Measurements from ENCODE around the gene PIP5K1C.
A peak's percentile ranks its signal among the peaks of the same experiment; 100 is the strongest.

Gene PIP5K1C

GRCh38 chr19:3608079-3608641, 92.1 kb downstream of the PIP5K1C start:
- no peak for DNase-seq

GRCh38 chr19:3607303-3608078, 92.8 kb downstream of the PIP5K1C start:
- DNase-seq, result no peak

GRCh38 chr19:3606690-3607289, 93.5 kb downstream of the PIP5K1C start, which contains the start of gene TBXA2R:
TBXA2R (minus strand) TSS chr19:3606875; CDS start chr19:3600634, 6,241 bp downstream.
- DNase-seq, result peak in 3 of 4 experiments; percentile 14 to 23 (median 21)

GRCh38 chr19:3606174-3606689, 94.0 kb downstream of the PIP5K1C start:
- no peak for DNase-seq

GRCh38 chr19:3605770-3606169, 94.5 kb downstream of the PIP5K1C start:
- DNase-seq, result no peak

GRCh38 chr19:3605361-3605760, 94.9 kb downstream of the PIP5K1C start:
- DNase-seq, result no peak

GRCh38 chr19:3604987-3605343, 95.3 kb downstream of the PIP5K1C start:
- DNase-seq, result no peak

GRCh38 chr19:3604227-3604986, 95.9 kb downstream of the PIP5K1C start:
- DNase-seq, result no peak

GRCh38 chr19:3603121-3603811, 97.0 kb downstream of the PIP5K1C start:
- no peak for DNase-seq

GRCh38 chr19:3601021-3601420, 99.2 kb downstream of the PIP5K1C start:
- DNase-seq, result no peak

- no peak for DNase-seq
These were observed 100.5 kb downstream of the PIP5K1C start for GRCh38 chr19:3599776-3600187.

- DNase-seq, result no peak
These were observed 104.7 kb downstream of the PIP5K1C start for GRCh38 chr19:3595521-3596061.

GRCh38 chr19:3593156-3593555, 107.1 kb downstream of the PIP5K1C start:
- no peak for DNase-seq

GRCh38 chr19:3591876-3592613, 108.2 kb downstream of the PIP5K1C start:
- DNase-seq, result no peak

- DNase-seq, result no peak
These were observed 109.1 kb downstream of the PIP5K1C start for GRCh38 chr19:3590991-3591659.

GRCh38 chr19:3589949-3590348, 110.3 kb downstream of the PIP5K1C start:
- no peak for DNase-seq

GRCh38 chr19:3589439-3589838, 110.8 kb downstream of the PIP5K1C start:
- no peak for DNase-seq

GRCh38 chr19:3586707-3587346, 113.4 kb downstream of the PIP5K1C start:
- DNase-seq, result no peak

GRCh38 chr19:3586127-3586626, 114.1 kb downstream of the PIP5K1C start:
- DNase-seq, result peak in 2 of 4 experiments; percentile 19 to 28
